PC-9 (cell line): ENCODE measurements around the gene BCAS3. TPM values are rescaled to one million over a fixed set of nuclear protein-coding genes. Genes with fewer than 3 reads are reported as not detected.

Experiments used
- BruUV-seq: library from RNA; stranded (reverse); fragments of 400-500 nt; replicated peaks from 2 replicates; lab custom pipeline; 2021; lab: Mats Ljungman, UMichigan
- CTCF ChIA-PET: fragments of 300-600 bp; sonication (Branson Sonifier 250); formaldehyde crosslinking; loops from one replicate; lab custom pipeline; 2022; ENCODE audit warnings: antibody characterized with exemption; lab: Charles Lee
- POLR2A ChIA-PET: fragments of 300-600 bp; sonication (Branson Sonifier 250); formaldehyde crosslinking; loops from one replicate; lab custom pipeline; 2022; ENCODE audit warnings: antibody characterized with exemption; ENCODE audit not compliant: unreplicated experiment; lab: Charles Lee
- DNase-seq, 2 experiments: peaks; one replicate each; pipeline versions ENCODE4 v3.0.0 to v3.0.0-alpha.2; 2015 to 2022; ENCODE audit warnings: mixed read lengths in 1 of 2
- H2AFZ ChIP-seq: fragments of 200-600 bp; sonication (generic); 2 replicates; pipeline ENCODE4 v1.8.1; 2017; ENCODE audit warnings: antibody characterized with exemption
- H3F3A ChIP-seq: fragments of 200-600 bp; sonication (generic); 2 replicates; pipeline ENCODE4 v1.8.1; 2017; ENCODE audit warnings: antibody characterized with exemption, mild to moderate bottlenecking, low read depth; ENCODE audit not compliant: insufficient read depth
- H3K27ac ChIP-seq: fragments of 200-600 bp; sonication (generic); 2 replicates; pipeline ENCODE4 v1.6.1; 2016; ENCODE audit warnings: mixed run types
- H3K27me3 ChIP-seq: fragments of 200-600 bp; sonication (generic); 2 replicates; pipeline ENCODE4 v1.6.1; 2016; ENCODE audit warnings: low read depth, mixed run types; ENCODE audit not compliant: insufficient read depth
- H3K36me3 ChIP-seq: fragments of 200-600 bp; sonication (generic); 2 replicates; pipeline ENCODE4 v1.6.1; 2016; ENCODE audit warnings: low read depth, mixed run types
- H3K4me1 ChIP-seq: fragments of 200-600 bp; sonication (generic); replicated peaks from 2 replicates; pipeline ENCODE4 v1.6.1; 2016; ENCODE audit warnings: mixed run types; ENCODE audit not compliant: insufficient read depth
- H3K4me2 ChIP-seq: fragments of 200-600 bp; sonication (generic); 2 replicates; pipeline ENCODE4 v1.6.1; 2017; ENCODE audit warnings: mixed run types
- H3K4me3 ChIP-seq: fragments of 200-600 bp; sonication (generic); 2 replicates; pipeline ENCODE4 v1.6.1; 2016; ENCODE audit warnings: mixed run types
- H3K79me2 ChIP-seq: fragments of 200-600 bp; sonication (generic); 2 replicates; pipeline ENCODE4 v1.6.1; 2017; ENCODE audit warnings: low read depth, mixed run types
- H3K9me2 ChIP-seq: fragments of 200-600 bp; sonication (generic); 2 replicates; pipeline ENCODE4 v1.8.1; 2017; ENCODE audit warnings: mild to moderate bottlenecking; ENCODE audit not compliant: insufficient read depth
- H3K9me3 ChIP-seq: fragments of 200-600 bp; sonication (generic); 2 replicates; pipeline ENCODE4 v1.8.1; 2016; ENCODE audit warnings: low read depth; ENCODE audit not compliant: insufficient read depth
- H4K20me1 ChIP-seq: fragments of 200-600 bp; sonication (generic); 2 replicates; pipeline ENCODE4 v1.8.1; 2017; ENCODE audit not compliant: insufficient read depth
- CTCF ChIP-seq: fragments of 200-600 bp; sonication (generic); conservative IDR thresholded peaks from 2 replicates; pipeline ENCODE4 v1.6.1; 2017; ENCODE audit warnings: mixed run types, antibody characterized with exemption, mild to moderate bottlenecking, moderate library complexity
- EZH2 ChIP-seq: fragments of 200-600 bp; sonication (generic); IDR thresholded peaks from 2 replicates; pipeline ENCODE4 v1.8.0; 2017; ENCODE audit warnings: antibody characterized with exemption, low read depth
- intact Hi-C: fragments of 100-400 bp; cut with micrococcal nuclease; formaldehyde crosslinking; loops from one replicate; pipeline ENCODE4 v1.10.0; 2022; ENCODE audit not compliant: unreplicated experiment
- total RNA-seq: library from RNA; stranded (reverse); gene quantifications from 2 replicates; pipeline ENCODE4 v1.2.3, GENCODE V29; 2021

BCAS3 gene
- total RNA-seq, 1 experiment from 2014 or later = 26.0 TPM

- Histone ChIP-seq H3K36me3 (no peaks in the 10 kb centered on the region), H3F3A (no peaks in the 10 kb centered on the region), H3K9me3 (no peaks in the 10 kb centered on the region), H2AFZ (no peak overlapping the region), H3K79me2 (no peaks in the 10 kb centered on the region), H4K20me1 (no peaks in the 10 kb centered on the region), H3K4me1 (no peaks in the 10 kb centered on the region; the same call in 1 of the 2 replicates), H3K9me2 (no peaks in the 10 kb centered on the region), H3K27me3 (no peaks in the 10 kb centered on the region), H3K4me2 (no peak overlapping the region), H3K4me3 (no peak overlapping the region), H3K27ac (no peak overlapping the region)
- POLR2A ChIA-PET = no interaction called here
- TF ChIP-seq CTCF (no peak), EZH2 (no peak)
- no peak for DNase-seq
- no TSS peak for BruUV-seq
- intact Hi-C loops = no loop called here
- CTCF ChIA-PET = interaction anchor here (0.7 kb wide), 1 partner anchor 406 kb away, joined by 19 read pairs; no protein-coding TSS in a partner anchor
Measured at GRCh38 chr17:61405686-61406536, 728.3 kb downstream of the BCAS3 start.

- no peak overlapping the region for H3K4me2 ChIP-seq
- no peak for DNase-seq
- POLR2A ChIA-PET = no interaction called here
- intact Hi-C loops = no loop called here
- no peaks in the 10 kb centered on the region for H3K79me2 ChIP-seq
- no peaks in the 10 kb centered on the region for H3K9me2 ChIP-seq
- no peak overlapping the region for H3K27ac ChIP-seq
- BruUV-seq = no TSS peak
- H3K4me3 ChIP-seq = no peak overlapping the region
- no peaks in the 10 kb centered on the region for H3K27me3 ChIP-seq
- H3K9me3 ChIP-seq = no peaks in the 10 kb centered on the region
- H4K20me1 ChIP-seq = no peaks in the 10 kb centered on the region
- CTCF ChIA-PET = interaction anchor here (0.7 kb wide), 1 partner anchor 407 kb away, joined by 19 read pairs; no protein-coding TSS in a partner anchor
- no peaks in the 10 kb centered on the region for H3K4me1 ChIP-seq
- no peak overlapping the region for H2AFZ ChIP-seq
- TF ChIP-seq EZH2 (no peak), CTCF (no peak)
- no peaks in the 10 kb centered on the region for H3F3A ChIP-seq
- H3K36me3 ChIP-seq = no peaks in the 10 kb centered on the region
Measured at GRCh38 chr17:61406537-61406845, 728.8 kb downstream of the BCAS3 start.

GRCh38 chr17:61406971-61407911, 729.6 kb downstream of the BCAS3 start:
- Histone ChIP-seq H3K36me3 (no peaks in the 10 kb centered on the region), H3K4me3 (no peak overlapping the region), H3K27ac (no peak overlapping the region), H3K9me3 (no peaks in the 10 kb centered on the region), H3K4me2 (no peak overlapping the region), H3K9me2 (no peaks in the 10 kb centered on the region), H4K20me1 (no peaks in the 10 kb centered on the region), H3K27me3 (no peaks in the 10 kb centered on the region), H3K79me2 (no peaks in the 10 kb centered on the region), H3F3A (no peaks in the 10 kb centered on the region), H3K4me1 (0 out of 2 replicates have a peak, but pooled peaks cover under 1% of the 10 kb centered on the region), H2AFZ (no peak overlapping the region)
- TF ChIP-seq EZH2 = no peak
- TF ChIP-seq CTCF = no peak
- CTCF ChIA-PET = no interaction called here
- BruUV-seq = no TSS peak
- intact Hi-C loops = no loop called here
- POLR2A ChIA-PET = no interaction called here
- DNase-seq = no peak
